SH-SY5Y (cell line): ENCODE data around the gene PPIL6.

Experiments used
- GATA2 ChIP-seq: IDR thresholded peaks from 2 replicates; pipeline ENCODE4 v1.6.1; 2011; ENCODE audit warnings: mild to moderate bottlenecking, low read depth, low read length
- GATA3 ChIP-seq: IDR thresholded peaks from 2 replicates; pipeline ENCODE4 v1.6.1; 2011; ENCODE audit warnings: low read depth, mild to moderate bottlenecking, low read length, moderate library complexity

- TF ChIP-seq GATA2 (no peak), GATA3 (no peak)
Observed at GRCh38 chr6:109445382-109445781, 5.0 kb upstream of the PPIL6 start.
